ENCODE measurements around the gene RAB3GAP1. TPM values are rescaled to one million over a fixed set of nuclear protein-coding genes. Genes with fewer than 3 reads are reported as not detected.

Gene RAB3GAP1
- total RNA-seq, 4 donors from 2014 or later, result 71.8 to 76.9 (median 72.3) TPM

DNA sequence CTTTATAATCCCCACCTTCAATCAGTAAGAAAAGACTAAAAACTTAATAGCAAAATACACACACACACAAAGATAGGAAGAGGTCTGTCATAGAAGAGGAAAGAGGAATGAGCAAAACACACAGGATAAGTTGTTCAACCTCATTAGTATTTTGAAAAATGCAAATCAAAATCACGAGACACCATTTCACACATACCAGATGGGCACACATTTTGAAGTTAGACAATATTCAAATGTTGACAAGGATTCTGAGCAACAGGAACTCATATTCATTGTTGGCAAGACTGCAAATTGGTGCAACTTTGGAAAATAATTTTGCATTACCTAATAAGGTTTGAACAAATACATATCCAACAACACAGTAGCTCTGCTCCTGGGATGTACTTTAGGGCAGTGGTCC is 127.6 kb downstream of the RAB3GAP1 start:
- Histone ChIP-seq H3K27me3 (no peaks in the 10 kb centered on the region), H3K27ac (no peak overlapping the region), H3K4me1 (no peaks in the 10 kb centered on the region), H3K4me3 (no peak overlapping the region), H3K36me3 (peaks cover 0 to 31% of the 10 kb centered on the region in 2 donors), H3K9me3 (peaks cover 0 to 4% (median 0%) of the 10 kb centered on the region in 3 donors)
- TF ChIP-seq POLR2AphosphoS5 (IDR thresholded peaks at IDR 0.05) (no peak), EP300 (IDR thresholded peaks at IDR 0.05) (no peak), POLR2A (IDR thresholded peaks at IDR 0.05) (no peak)
- TF ChIP-seq, protein P1, sequence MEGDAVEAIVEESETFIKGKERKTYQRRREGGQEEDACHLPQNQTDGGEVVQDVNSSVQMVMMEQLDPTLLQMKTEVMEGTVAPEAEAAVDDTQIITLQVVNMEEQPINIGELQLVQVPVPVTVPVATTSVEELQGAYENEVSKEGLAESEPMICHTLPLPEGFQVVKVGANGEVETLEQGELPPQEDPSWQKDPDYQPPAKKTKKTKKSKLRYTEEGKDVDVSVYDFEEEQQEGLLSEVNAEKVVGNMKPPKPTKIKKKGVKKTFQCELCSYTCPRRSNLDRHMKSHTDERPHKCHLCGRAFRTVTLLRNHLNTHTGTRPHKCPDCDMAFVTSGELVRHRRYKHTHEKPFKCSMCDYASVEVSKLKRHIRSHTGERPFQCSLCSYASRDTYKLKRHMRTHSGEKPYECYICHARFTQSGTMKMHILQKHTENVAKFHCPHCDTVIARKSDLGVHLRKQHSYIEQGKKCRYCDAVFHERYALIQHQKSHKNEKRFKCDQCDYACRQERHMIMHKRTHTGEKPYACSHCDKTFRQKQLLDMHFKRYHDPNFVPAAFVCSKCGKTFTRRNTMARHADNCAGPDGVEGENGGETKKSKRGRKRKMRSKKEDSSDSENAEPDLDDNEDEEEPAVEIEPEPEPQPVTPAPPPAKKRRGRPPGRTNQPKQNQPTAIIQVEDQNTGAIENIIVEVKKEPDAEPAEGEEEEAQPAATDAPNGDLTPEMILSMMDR (IDR thresholded peaks at IDR 0.05), result no peak
- WGBS, 2 donors (ENCODE audit: low coverage in 1 of 2), result 73 to 92% methylated on average over 1 of the region's 1 CpG
- ATAC-seq, result no peak

DNA sequence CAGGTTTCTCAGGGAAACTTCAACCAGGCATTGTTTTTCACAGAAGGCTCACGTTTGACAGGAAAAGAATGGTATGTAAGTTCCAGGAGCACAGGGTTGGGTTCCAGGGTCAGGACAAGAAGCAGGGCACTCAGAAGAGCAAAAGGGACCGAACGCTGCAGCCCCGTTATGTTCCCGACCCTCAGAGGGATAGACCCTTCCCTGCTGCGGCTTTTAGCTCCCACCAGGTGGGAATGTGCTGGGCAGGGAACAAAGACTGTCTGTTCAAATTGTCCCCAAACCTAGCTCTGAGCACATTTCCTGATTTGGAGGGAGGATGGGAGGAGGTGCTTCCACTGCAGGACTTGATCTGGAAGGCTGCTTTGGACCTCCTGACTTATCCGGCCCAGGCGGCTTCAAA is 130.1 kb downstream of the RAB3GAP1 start:
- no peak for ATAC-seq
- H3K4me3 ChIP-seq, result no peak overlapping the region
- peaks cover 0 to 10% of the 10 kb centered on the region in 2 donors for H3K36me3 ChIP-seq
- WGBS, 2 donors (ENCODE audit: low coverage in 1 of 2), result 34 to 40% methylated on average over 1 to 3 of the region's 8 CpGs
- TF ChIP-seq POLR2AphosphoS5 (IDR thresholded peaks at IDR 0.05) (no peak), EP300 (IDR thresholded peaks at IDR 0.05) (no peak), POLR2A (IDR thresholded peaks at IDR 0.05) (no peak)
- TF ChIP-seq, protein P1 (IDR thresholded peaks at IDR 0.05), result no peak
- H3K4me1 ChIP-seq, result no peaks in the 10 kb centered on the region
- H3K27ac ChIP-seq, result no peak overlapping the region
- no peaks in the 10 kb centered on the region for H3K27me3 ChIP-seq
- peaks cover 0 to 4% (median 0%) of the 10 kb centered on the region in 3 donors for H3K9me3 ChIP-seq

DNA sequence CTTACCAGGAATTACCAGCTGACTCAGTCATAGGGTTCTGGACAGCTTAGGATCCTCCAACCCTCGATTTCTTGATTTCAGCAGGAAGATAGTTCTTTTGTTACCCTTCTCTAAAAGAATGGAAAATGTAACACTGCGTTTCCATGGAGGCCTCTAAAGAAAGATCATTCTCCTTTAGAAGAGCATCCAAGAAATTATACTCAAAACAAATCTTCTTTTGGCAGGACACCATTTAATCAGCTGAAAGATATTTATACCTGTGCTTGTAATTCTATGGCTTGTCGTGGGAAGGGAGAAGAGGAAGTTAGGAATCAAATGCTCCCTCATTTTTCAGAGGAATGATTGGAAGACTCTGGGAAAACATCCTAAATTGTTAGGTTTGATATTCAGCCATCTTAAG is 130.5 kb downstream of the RAB3GAP1 start:
- ATAC-seq, result no peak
- Histone ChIP-seq H3K27ac (no peak overlapping the region), H3K36me3 (peaks cover 0 to 6% of the 10 kb centered on the region in 2 donors), H3K4me1 (no peaks in the 10 kb centered on the region), H3K9me3 (peaks cover 0 to 1% (median 0%) of the 10 kb centered on the region in 3 donors), H3K4me3 (no peak overlapping the region), H3K27me3 (no peaks in the 10 kb centered on the region)
- WGBS, 2 donors (ENCODE audit: low coverage in 1 of 2), result 25 to 50% methylated on average over 2 to 3 of the region's 3 CpGs
- TF ChIP-seq POLR2AphosphoS5 (IDR thresholded peaks at IDR 0.05), result no peak
- TF ChIP-seq POLR2A (IDR thresholded peaks at IDR 0.05), result no peak
- no peak for TF ChIP-seq EP300 (IDR thresholded peaks at IDR 0.05)
- TF ChIP-seq, protein P1 (IDR thresholded peaks at IDR 0.05), result no peak

DNA sequence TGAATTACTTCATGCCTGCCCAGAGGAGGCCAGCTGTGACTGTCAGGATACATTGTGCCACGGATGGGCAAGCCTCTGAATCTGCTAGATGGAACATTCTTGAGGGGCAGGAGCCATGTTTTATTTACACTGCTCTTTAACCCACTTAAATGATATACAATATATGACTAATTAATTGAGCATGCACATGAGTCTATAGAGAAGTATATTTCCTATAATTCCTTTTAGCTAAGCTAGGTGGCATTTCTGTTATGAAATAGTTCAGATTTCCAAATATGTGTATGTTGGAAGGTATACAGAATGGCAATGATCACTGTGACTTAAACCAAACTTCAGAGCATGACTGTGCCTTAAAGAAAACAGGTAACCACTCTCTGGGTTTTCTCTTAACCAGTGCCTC is 131.7 kb downstream of the RAB3GAP1 start:
- Histone ChIP-seq H3K4me1 (no peaks in the 10 kb centered on the region), H3K27me3 (no peaks in the 10 kb centered on the region), H3K36me3 (no peaks in the 10 kb centered on the region), H3K27ac (no peak overlapping the region), H3K9me3 (no peaks in the 10 kb centered on the region), H3K4me3 (no peak overlapping the region)
- WGBS, 2 donors (ENCODE audit: low coverage in 1 of 2), result 71 to 80% methylated on average over 1 of the region's 1 CpG
- no peak for TF ChIP-seq POLR2AphosphoS5 (IDR thresholded peaks at IDR 0.05)
- no peak for TF ChIP-seq EP300 (IDR thresholded peaks at IDR 0.05)
- TF ChIP-seq POLR2A (IDR thresholded peaks at IDR 0.05), result no peak
- TF ChIP-seq, protein P1 (IDR thresholded peaks at IDR 0.05), result no peak
- no peak for ATAC-seq

DNA sequence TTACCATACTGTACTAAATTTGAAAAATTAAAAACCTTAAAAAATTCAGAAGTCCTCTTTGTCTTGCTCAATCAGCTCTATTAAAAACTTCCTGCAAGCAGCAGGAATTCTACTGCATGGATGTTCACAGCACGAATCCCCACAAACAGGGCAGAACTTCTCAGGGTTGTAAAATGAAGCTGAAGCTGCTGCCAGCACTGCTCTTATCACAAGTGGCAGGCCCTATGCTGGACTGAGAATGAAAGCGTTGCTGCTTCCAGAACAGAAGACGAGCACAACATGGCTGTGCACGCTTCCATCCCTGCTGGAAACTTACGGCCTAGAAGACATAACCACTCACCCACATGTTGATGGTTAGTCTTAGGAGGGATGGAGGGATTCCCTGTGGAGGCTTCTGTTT is 134.0 kb downstream of the RAB3GAP1 start:
- Histone ChIP-seq H3K36me3 (no peaks in the 10 kb centered on the region), H3K4me3 (no peak overlapping the region), H3K27me3 (no peaks in the 10 kb centered on the region), H3K27ac (no peak overlapping the region), H3K4me1 (no peaks in the 10 kb centered on the region), H3K9me3 (peaks cover 0 to 3% (median 0%) of the 10 kb centered on the region in 3 donors)
- no peak for ATAC-seq
- TF ChIP-seq POLR2AphosphoS5 (IDR thresholded peaks at IDR 0.05) (no peak), EP300 (IDR thresholded peaks at IDR 0.05) (no peak)
- WGBS, 2 donors (ENCODE audit: low coverage in 1 of 2), result 97% methylated on average over 4 of the region's 5 CpGs; no CpG with 5 or more reads in 1 of the 2 donors

Measured in gastroesophageal sphincter (tissue), 4 donors.